ENCODE results near the gene FAM193A. TPM values are rescaled to one million over a fixed set of nuclear protein-coding genes. Genes with fewer than 3 reads are reported as not detected.
A peak's percentile ranks its signal among the peaks of the same experiment; 100 is the strongest.

Gene FAM193A
- total RNA-seq, 1 donor from 2014 or later, result 26.1 TPM

DNA sequence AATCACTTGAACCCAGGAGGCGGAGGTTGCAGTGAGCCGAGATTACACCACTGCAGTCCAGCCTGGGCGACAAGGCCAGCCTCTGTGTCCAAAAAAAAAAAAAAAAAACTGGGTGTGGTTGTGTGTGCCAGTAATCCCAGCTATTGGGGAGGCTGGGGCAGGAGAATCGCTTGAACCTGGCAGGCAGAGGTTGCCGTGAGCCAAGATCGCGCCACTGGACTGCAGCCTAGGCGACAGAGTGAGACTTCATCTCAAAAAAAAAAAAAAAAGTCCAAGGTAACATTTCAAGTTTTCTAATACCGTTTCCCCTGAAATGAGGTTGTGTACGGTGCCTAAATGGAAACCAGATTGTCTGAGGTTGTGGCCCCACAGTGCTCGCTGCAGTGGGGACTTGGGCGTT lies 35.6 kb downstream of the FAM193A start:
- no peaks in the 10 kb centered on the region for H3K9me3 ChIP-seq
- peaks cover 38% of the 10 kb centered on the region for H3K4me1 ChIP-seq
- no peak overlapping the region for H3K27ac ChIP-seq
- H3K27me3 ChIP-seq (ENCODE audit: low read depth), result no peaks in the 10 kb centered on the region
- TF ChIP-seq, protein P1, sequence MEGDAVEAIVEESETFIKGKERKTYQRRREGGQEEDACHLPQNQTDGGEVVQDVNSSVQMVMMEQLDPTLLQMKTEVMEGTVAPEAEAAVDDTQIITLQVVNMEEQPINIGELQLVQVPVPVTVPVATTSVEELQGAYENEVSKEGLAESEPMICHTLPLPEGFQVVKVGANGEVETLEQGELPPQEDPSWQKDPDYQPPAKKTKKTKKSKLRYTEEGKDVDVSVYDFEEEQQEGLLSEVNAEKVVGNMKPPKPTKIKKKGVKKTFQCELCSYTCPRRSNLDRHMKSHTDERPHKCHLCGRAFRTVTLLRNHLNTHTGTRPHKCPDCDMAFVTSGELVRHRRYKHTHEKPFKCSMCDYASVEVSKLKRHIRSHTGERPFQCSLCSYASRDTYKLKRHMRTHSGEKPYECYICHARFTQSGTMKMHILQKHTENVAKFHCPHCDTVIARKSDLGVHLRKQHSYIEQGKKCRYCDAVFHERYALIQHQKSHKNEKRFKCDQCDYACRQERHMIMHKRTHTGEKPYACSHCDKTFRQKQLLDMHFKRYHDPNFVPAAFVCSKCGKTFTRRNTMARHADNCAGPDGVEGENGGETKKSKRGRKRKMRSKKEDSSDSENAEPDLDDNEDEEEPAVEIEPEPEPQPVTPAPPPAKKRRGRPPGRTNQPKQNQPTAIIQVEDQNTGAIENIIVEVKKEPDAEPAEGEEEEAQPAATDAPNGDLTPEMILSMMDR (IDR thresholded peaks at IDR 0.05), result no peak
- DNase-seq (peak; percentile 24), ATAC-seq (no peak)
- intact Hi-C loops (cut with DNase I), result no loop called here
- H3K36me3 ChIP-seq, result no peaks in the 10 kb centered on the region
- no peak overlapping the region for H3K4me3 ChIP-seq

DNA sequence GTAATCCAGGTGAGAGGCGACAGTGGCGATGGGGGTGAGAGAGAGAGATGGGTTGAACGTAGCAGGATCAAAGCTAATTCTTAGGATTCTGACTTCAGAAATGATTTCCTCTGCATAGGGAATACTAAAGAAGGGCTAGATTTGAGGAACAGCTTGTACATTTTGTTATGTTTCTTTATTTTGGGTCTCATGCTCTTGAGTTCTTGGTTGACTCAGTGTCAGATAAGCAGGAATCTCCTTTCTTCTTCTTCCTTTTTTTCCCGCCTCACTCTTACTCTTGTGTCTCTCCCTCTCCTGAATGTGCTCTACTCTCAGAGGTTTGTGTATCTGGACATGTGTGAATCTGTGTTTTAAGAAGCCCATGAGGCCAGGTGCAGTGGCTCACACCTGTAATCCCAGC lies 36.4 kb downstream of the FAM193A start:
- DNase-seq (no peak), ATAC-seq (no peak)
- Histone ChIP-seq H3K4me1 (peaks cover 38% of the 10 kb centered on the region), H3K4me3 (no peak overlapping the region), H3K9me3 (no peaks in the 10 kb centered on the region), H3K27me3 (ENCODE audit: low read depth) (no peaks in the 10 kb centered on the region), H3K36me3 (no peaks in the 10 kb centered on the region), H3K27ac (no peak overlapping the region)
- intact Hi-C loops (cut with DNase I), result no loop called here
- TF ChIP-seq, protein P1 (IDR thresholded peaks at IDR 0.05), result no peak

DNA sequence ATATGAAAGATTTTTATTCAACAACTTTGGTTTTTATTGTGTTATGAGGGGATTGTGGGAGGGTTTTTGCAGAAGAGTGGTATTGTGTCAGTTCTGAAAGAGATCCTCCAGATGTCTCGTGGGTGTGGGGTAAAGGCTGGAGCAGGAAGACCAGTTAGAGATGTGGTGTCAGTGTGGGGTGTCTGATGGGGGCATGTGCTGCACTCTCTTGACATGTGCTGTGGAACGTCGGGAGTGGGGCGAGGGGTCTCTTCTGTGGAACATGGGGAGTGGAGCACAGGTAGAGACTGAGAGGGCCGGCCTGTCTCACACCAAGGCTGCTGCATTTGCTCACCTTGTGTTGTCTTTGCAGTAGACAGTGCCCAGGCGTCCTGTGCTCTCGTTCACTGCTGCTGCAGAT lies 37.6 kb downstream of the FAM193A start:
- no peak overlapping the region for H3K4me3 ChIP-seq
- DNase-seq, result no peak
- H3K27ac ChIP-seq, result no peak overlapping the region
- peaks cover 38% of the 10 kb centered on the region for H3K4me1 ChIP-seq
- TF ChIP-seq, protein P1 (IDR thresholded peaks at IDR 0.05), result no peak
- H3K36me3 ChIP-seq, result no peaks in the 10 kb centered on the region
- H3K9me3 ChIP-seq, result no peaks in the 10 kb centered on the region
- ATAC-seq, result peak in 1 of 2 donors; percentile 5
- no peaks in the 10 kb centered on the region for H3K27me3 ChIP-seq (ENCODE audit: low read depth)
- intact Hi-C loops (cut with DNase I), result no loop called here

DNA sequence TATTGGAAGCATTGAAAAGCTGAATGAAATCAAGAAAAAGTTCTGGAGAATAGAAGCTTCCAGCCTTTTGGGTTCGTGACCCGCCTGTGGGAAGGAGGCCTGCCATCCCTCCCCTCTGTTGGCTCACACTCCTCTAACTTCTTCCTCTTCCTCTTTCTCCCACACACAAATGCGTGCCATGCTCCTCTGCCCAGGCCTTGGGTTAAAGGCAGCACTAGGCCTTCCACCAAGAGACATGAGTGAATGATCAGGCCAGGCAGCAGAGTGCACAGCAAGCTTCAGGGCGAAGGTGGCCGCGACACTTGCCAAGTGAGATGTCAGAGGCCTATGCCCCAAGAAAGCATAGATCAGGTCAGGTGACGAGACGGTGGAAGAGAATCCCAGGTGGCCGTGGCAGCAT lies 38.4 kb downstream of the FAM193A start:
- Histone ChIP-seq H3K27me3 (ENCODE audit: low read depth) (no peaks in the 10 kb centered on the region), H3K27ac (no peak overlapping the region), H3K4me1 (peaks cover 38% of the 10 kb centered on the region), H3K9me3 (no peaks in the 10 kb centered on the region), H3K36me3 (no peaks in the 10 kb centered on the region), H3K4me3 (no peak overlapping the region)
- intact Hi-C loops (cut with DNase I), result no loop called here
- TF ChIP-seq, protein P1 (IDR thresholded peaks at IDR 0.05), result no peak
- DNase-seq, result peak; percentile 59
- ATAC-seq, result peak; percentile 68 to 72

DNA sequence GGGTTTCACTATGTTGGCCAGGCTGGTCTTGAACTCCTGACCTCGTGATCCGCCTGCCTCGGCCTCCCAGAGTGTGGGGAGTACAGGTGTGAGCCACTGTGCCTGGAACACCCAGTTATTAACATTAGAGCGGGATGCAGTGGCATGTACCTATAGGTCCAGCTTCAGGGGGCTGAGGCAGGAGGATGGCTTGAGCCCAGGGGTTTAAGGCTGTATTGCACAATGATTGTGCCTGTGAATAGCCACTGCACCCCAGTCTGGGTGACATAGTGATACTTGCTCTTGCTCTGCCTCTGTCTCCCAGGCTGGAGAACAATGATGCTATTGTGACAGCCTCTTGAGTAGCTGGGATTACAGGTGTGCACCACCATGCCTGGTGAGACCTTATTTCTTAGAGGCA lies 39.8 kb downstream of the FAM193A start:
- no peaks in the 10 kb centered on the region for H3K27me3 ChIP-seq (ENCODE audit: low read depth)
- ATAC-seq (no peak), DNase-seq (no peak)
- TF ChIP-seq, protein P1 (IDR thresholded peaks at IDR 0.05), result no peak
- no peaks in the 10 kb centered on the region for H3K9me3 ChIP-seq
- no peak overlapping the region for H3K4me3 ChIP-seq
- no peaks in the 10 kb centered on the region for H3K36me3 ChIP-seq
- peaks cover 26% of the 10 kb centered on the region for H3K4me1 ChIP-seq
- intact Hi-C loops (cut with DNase I), result no loop called here
- H3K27ac ChIP-seq, result no peak overlapping the region

DNA sequence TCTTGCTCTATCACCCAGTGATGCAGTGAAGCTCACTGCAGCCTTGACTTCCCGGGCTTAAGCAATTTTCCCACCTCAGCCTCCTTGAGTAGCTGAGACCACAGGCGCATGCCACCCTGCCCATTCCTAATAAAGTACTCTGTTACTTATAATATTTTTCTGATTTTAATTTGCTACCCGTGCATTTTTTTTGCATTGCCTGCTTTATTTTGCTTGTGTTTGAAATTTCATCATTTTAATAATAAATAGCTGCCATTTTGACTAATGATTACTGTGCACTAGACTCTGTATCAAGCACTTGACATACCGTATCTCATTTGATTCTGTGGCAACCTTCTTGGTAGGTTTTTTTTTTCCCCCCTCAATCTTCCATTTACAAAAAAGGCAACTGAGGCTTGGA lies 41.7 kb downstream of the FAM193A start:
- Histone ChIP-seq H3K4me1 (peaks cover 33% of the 10 kb centered on the region), H3K36me3 (no peaks in the 10 kb centered on the region), H3K4me3 (no peak overlapping the region), H3K9me3 (no peaks in the 10 kb centered on the region), H3K27me3 (ENCODE audit: low read depth) (no peaks in the 10 kb centered on the region), H3K27ac (no peak overlapping the region)
- intact Hi-C loops (cut with DNase I), result no loop called here
- ATAC-seq (no peak), DNase-seq (no peak)
- TF ChIP-seq, protein P1 (IDR thresholded peaks at IDR 0.05), result no peak
